OCI-LY7 (cell line): ENCODE data around the gene CDC14B. TPM values are rescaled to one million over a fixed set of nuclear protein-coding genes. Genes with fewer than 3 reads are reported as not detected.

Experiments
- BruUV-seq: library from RNA; stranded (reverse); fragments of 400-500 nt; replicated peaks from 2 replicates; lab custom pipeline; 2021; lab: Mats Ljungman, UMichigan
- CTCF ChIA-PET: fragments of 300-600 bp; sonication (Branson Sonifier 250); formaldehyde crosslinking; loops from one replicate; lab custom pipeline; 2022; ENCODE audit warnings: antibody characterized with exemption; ENCODE audit not compliant: unreplicated experiment; lab: Charles Lee
- POLR2A ChIA-PET: fragments of 300-600 bp; sonication (Branson Sonifier 250); formaldehyde crosslinking; loops from one replicate; lab custom pipeline; 2022; ENCODE audit warnings: antibody characterized with exemption; lab: Charles Lee
- DNase-seq: peaks from one replicate; pipeline ENCODE4 v3.0.0-alpha.2; 2015; ENCODE audit warnings: low spot score
- H2AFZ ChIP-seq: fragments of 200-600 bp; sonication (generic), shearing (Covaris generic); 2 replicates; pipeline ENCODE4 v1.6.1; 2014; ENCODE audit warnings: mild to moderate bottlenecking, antibody characterized with exemption, low read length, moderate library complexity
- H3K27ac ChIP-seq: fragments of 200-600 bp; sonication (generic); 2 replicates; pipeline ENCODE4 v1.5.1; 2014; ENCODE audit warnings: mixed run types, low read depth, mild to moderate bottlenecking, moderate library complexity, low read length, inconsistent platforms; ENCODE audit not compliant: poor library complexity, severe bottlenecking
- H3K36me3 ChIP-seq: fragments of 200-600 bp; sonication (generic); 2 replicates; pipeline ENCODE4 v1.6.1; 2014; ENCODE audit warnings: mild to moderate bottlenecking, antibody characterized with exemption, low read length, moderate library complexity, mixed read lengths; ENCODE audit not compliant: insufficient read depth
- H3K4me1 ChIP-seq: fragments of 200-600 bp; sonication (generic); 2 replicates; pipeline ENCODE4 v1.5.1; 2014; ENCODE audit warnings: mild to moderate bottlenecking, low read length; ENCODE audit not compliant: insufficient read depth, poor library complexity, severe bottlenecking
- H3K4me2 ChIP-seq: fragments of 200-600 bp; sonication (generic); 2 replicates; pipeline ENCODE4 v1.6.1; 2014; ENCODE audit warnings: mild to moderate bottlenecking, low read length
- H3K4me3 ChIP-seq: fragments of 200-600 bp; sonication (generic); 2 replicates; pipeline ENCODE4 v1.5.1; 2014; ENCODE audit warnings: mild to moderate bottlenecking, low read depth, low read length; ENCODE audit not compliant: poor library complexity, severe bottlenecking
- H3K79me2 ChIP-seq: fragments of 200-600 bp; sonication (generic); 2 replicates; pipeline ENCODE4 v1.6.1; 2016; ENCODE audit warnings: low read depth, mild to moderate bottlenecking, low read length, moderate library complexity, mixed read lengths; ENCODE audit not compliant: insufficient read depth
- H3K9me2 ChIP-seq: fragments of 200-600 bp; sonication (generic); 2 replicates; pipeline ENCODE4 v1.6.1; 2016; ENCODE audit warnings: mild to moderate bottlenecking, low read length, mixed read lengths; ENCODE audit not compliant: insufficient read depth
- H3K9me3 ChIP-seq: fragments of 200-600 bp; sonication (generic); 2 replicates; pipeline ENCODE4 v1.6.1; 2014; ENCODE audit warnings: mild to moderate bottlenecking, mixed run types, low read length, mixed read lengths
- H4K20me1 ChIP-seq: fragments of 200-600 bp; sonication (generic); 2 replicates; pipeline ENCODE4 v1.6.1; 2014; ENCODE audit warnings: mild to moderate bottlenecking, antibody characterized with exemption, low read length, moderate library complexity, mixed read lengths; ENCODE audit not compliant: insufficient read depth
- CTCF ChIP-seq: fragments of 200-600 bp; sonication (generic); conservative IDR thresholded peaks from 2 replicates; pipeline ENCODE4 v1.5.1; 2014; ENCODE audit warnings: mild to moderate bottlenecking, antibody characterized with exemption, low read length, moderate library complexity, mixed read lengths
- EZH2phosphoT487 ChIP-seq: fragments of 200-600 bp; sonication (generic); IDR thresholded peaks from 2 replicates; pipeline ENCODE4 v1.6.1; 2018; ENCODE audit warnings: low read depth, borderline replicate concordance, mild to moderate bottlenecking, mixed run types, antibody characterized with exemption, low read length, moderate library complexity, mixed read lengths
- intact Hi-C: fragments of 100-400 bp; cut with micrococcal nuclease; formaldehyde crosslinking; loops from one replicate; pipeline ENCODE4 v1.10.0; 2022; ENCODE audit not compliant: unreplicated experiment
- total RNA-seq, 2 experiments: library from RNA; depleted of rRNA in 1 of 2; stranded (reverse); fragments of >200 nt in 1 of 2; shearing (Covaris generic) in 1 of 2; gene quantifications; 2 replicates each; pipeline ENCODE4 v1.2.3, GENCODE V29; 2014 to 2022

The CDC14B gene
- total RNA-seq, 2 experiments from 2014 or later = 0.27 TPM; not detected in 1

GRCh38 chr9:96450613-96451528 lies 168.8 kb downstream of the CDC14B start:
- CTCF ChIA-PET = no interaction called here
- H3K4me2 ChIP-seq = peak overlapping the region; percentile 72
- no peaks in the 10 kb centered on the region for H3K79me2 ChIP-seq
- BruUV-seq = no TSS peak
- POLR2A ChIA-PET = interaction anchor here (0.5 to 1.8 kb wide), 4 partner anchors 11 to 1562 kb away, joined by 3 to 4 read pairs (median 3); no protein-coding TSS in a partner anchor
- intact Hi-C loops = loop anchor here (2.0 kb wide), 2 partner anchors 32 to 116 kb away; partner anchors contain the start of gene ZNF367
- TF ChIP-seq CTCF = no peak
- no peak for TF ChIP-seq EZH2phosphoT487
- no peaks in the 10 kb centered on the region for H3K9me2 ChIP-seq
- peaks cover 6% of the 10 kb centered on the region; the same call in 1 of the 2 replicates for H4K20me1 ChIP-seq
- peak overlapping the region; percentile 41; the same call in 1 of the 2 replicates for H2AFZ ChIP-seq
- no peaks in the 10 kb centered on the region for H3K9me3 ChIP-seq
- peaks cover 16% of the 10 kb centered on the region for H3K4me1 ChIP-seq
- H3K27ac ChIP-seq = no peak overlapping the region
- H3K4me3 ChIP-seq = peak overlapping the region; percentile 80
- H3K36me3 ChIP-seq = no peaks in the 10 kb centered on the region
- peak; percentile 25 for DNase-seq

Other genes starting within 250 kb of the CDC14B start
- 0.44 and 1.4 TPM in 2 replicates for gene SLC35D2, start 236.1 kb downstream of the CDC14B start, total RNA-seq (2014; rRNA removed; shearing (Covaris generic))
- gene SLC35D2, start 236.1 kb downstream of the CDC14B start, total RNA-seq (2022) = 1.3 and 1.4 TPM in 2 replicates
- gene ZNF367, start 201.5 kb downstream of the CDC14B start, total RNA-seq (2014; rRNA removed; shearing (Covaris generic)) = 33.3 and 35.1 TPM in 2 replicates
- 24.6 and 31.6 TPM in 2 replicates for gene ZNF367, start 201.5 kb downstream of the CDC14B start, total RNA-seq (2022)
- gene HABP4, start 169.7 kb downstream of the CDC14B start, total RNA-seq (2014; rRNA removed; shearing (Covaris generic)) = 6.0 and 7.1 TPM in 2 replicates
- 11.0 and 11.5 TPM in 2 replicates for gene HABP4, start 169.7 kb downstream of the CDC14B start, total RNA-seq (2022)
- gene PRXL2C, start 35.5 kb upstream of the CDC14B start, total RNA-seq (2014; rRNA removed; shearing (Covaris generic)) = not detected in 2 replicates
- gene PRXL2C, start 35.5 kb upstream of the CDC14B start, total RNA-seq (2022) = not detected in 2 replicates
- 13.3 and 13.5 TPM in 2 replicates for gene ZNF510, start 158.2 kb upstream of the CDC14B start, total RNA-seq (2014; rRNA removed; shearing (Covaris generic))
- 13.2 and 13.3 TPM in 2 replicates for gene ZNF510, start 158.2 kb upstream of the CDC14B start, total RNA-seq (2022)
- gene ZNF782, start 234.7 kb upstream of the CDC14B start, total RNA-seq (2014; rRNA removed; shearing (Covaris generic)) = 8.6 and 14.3 TPM in 2 replicates
- 10.2 and 11.2 TPM in 2 replicates for gene ZNF782, start 234.7 kb upstream of the CDC14B start, total RNA-seq (2022)